ENCODE results near the gene MATCAP1. TPM values are rescaled to one million over a fixed set of nuclear protein-coding genes. Genes with fewer than 3 reads are reported as not detected.

The MATCAP1 gene
- total and polyA plus RNA-seq, 2 of the 13 experiments (the other 11 are each of a cell fraction or from before 2014, with no cell fraction given), result 11.2 to 24.5 TPM

GRCh38 chr16:67157892-67158635 is 25.7 kb downstream of the MATCAP1 start:
- intact Hi-C loops (cut with micrococcal nuclease; ENCODE audit: unreplicated experiment) (loop anchor here (5.0 to 10.0 kb wide), 2 partner anchors 201 to 263 kb away; no protein-coding TSS in a partner anchor), in situ Hi-C loops (cut with HindIII; ENCODE audit: extremely low pct_ligation_motif_present, low pct_unique_long_range_greater_than_20kb) (loop anchor here (5.0 kb wide), 2 partner anchors 141 to 181 kb away; no protein-coding TSS in a partner anchor)
- peaks cover 4% of the 10 kb centered on the region in 2 experiments; a peak in 2 of 5 replicates for H3K27me3 ChIP-seq (ENCODE audit: control insufficient read depth in 1 of 2, insufficient read depth in 2 of 2, low read length in 2 of 2)
- H3K36me3 ChIP-seq (replicated peaks in 1 of 2; ENCODE audit: control insufficient read depth in 1 of 2, insufficient read depth in 2 of 2, low read length in 2 of 2), result no peaks in the 10 kb centered on the region
- H3K9ac ChIP-seq (ENCODE audit: insufficient read depth, low read depth, low read length), result no peak overlapping the region
- H4K20me1 ChIP-seq (ENCODE audit: insufficient read depth, low read length), result no peaks in the 10 kb centered on the region
- DNase-seq (ENCODE audit: low spot score) (no peak), FAIRE-seq (no peak), ATAC-seq (no peak)
- 50% methylated on average over 7 of the region's 7 CpGs for WGBS (ENCODE audit: low lambda C conversion rate)
- no TSS peak for BruUV-seq (replicated peaks)
- ChIA-PET POLR2A (interaction anchor here (1.0 to 5.7 kb wide), 5 partner anchors 12 to 140 kb away, joined by 3 to 54 read pairs (median 3); partner anchors contain the start of genes NOL3 and PHAF1), CTCF (ENCODE audit: low intra/inter-chr PET ratio, low total read pairs) (interaction anchor here (1.1 kb wide), 1 partner anchor 27 kb away, joined by 3 read pairs; no protein-coding TSS in a partner anchor)
- TF ChIP-seq, protein P1, sequence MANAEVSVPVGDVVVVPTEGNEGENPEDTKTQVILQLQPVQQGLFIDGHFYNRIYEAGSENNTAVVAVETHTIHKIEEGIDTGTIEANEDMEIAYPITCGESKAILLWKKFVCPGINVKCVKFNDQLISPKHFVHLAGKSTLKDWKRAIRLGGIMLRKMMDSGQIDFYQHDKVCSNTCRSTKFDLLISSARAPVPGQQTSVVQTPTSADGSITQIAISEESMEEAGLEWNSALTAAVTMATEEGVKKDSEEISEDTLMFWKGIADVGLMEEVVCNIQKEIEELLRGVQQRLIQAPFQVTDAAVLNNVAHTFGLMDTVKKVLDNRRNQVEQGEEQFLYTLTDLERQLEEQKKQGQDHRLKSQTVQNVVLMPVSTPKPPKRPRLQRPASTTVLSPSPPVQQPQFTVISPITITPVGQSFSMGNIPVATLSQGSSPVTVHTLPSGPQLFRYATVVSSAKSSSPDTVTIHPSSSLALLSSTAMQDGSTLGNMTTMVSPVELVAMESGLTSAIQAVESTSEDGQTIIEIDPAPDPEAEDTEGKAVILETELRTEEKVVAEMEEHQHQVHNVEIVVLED (CRISPR knock-in tag; IDR thresholded peaks at IDR 0.05; ENCODE audit: borderline replicate concordance), result no peak
- TF ChIP-seq THAP9 (CRISPR knock-in tag; IDR thresholded peaks at IDR 0.05; ENCODE audit: borderline replicate concordance) (0 out of 2 replicates have a peak, but pooled peaks have one; percentile 22), ZFX (CRISPR knock-in tag; IDR thresholded peaks at IDR 0.05; ENCODE audit: low read depth) (no peak), ZNF770 (CRISPR knock-in tag; IDR thresholded peaks at IDR 0.05) (peak; percentile 75), HNRNPK (IDR thresholded peaks at IDR 0.05; ENCODE audit: low read depth, low read length, poor library complexity, severe bottlenecking) (peak; percentile 47), SALL1 (CRISPR knock-in tag; IDR thresholded peaks at IDR 0.05) (peak; percentile 26; the same call in 1 of the 2 replicates), MYC (CRISPR knock-in tag; IDR thresholded peaks at IDR 0.05; ENCODE audit: borderline replicate concordance) (0 out of 2 replicates have a peak, but pooled peaks have one; percentile 15)
- no peak overlapping the region for H3K27ac ChIP-seq (ENCODE audit: extremely low read length, insufficient read depth, low read length)
- H3K4me3 ChIP-seq (replicated peaks in 1 of 3; ENCODE audit: insufficient read depth in 1 of 3, low read depth in 2 of 3, low read length in 3 of 3), result no peak overlapping the region
- H3K4me1 ChIP-seq (ENCODE audit: insufficient read depth, low read length), result peaks cover 45% of the 10 kb centered on the region
- H3K79me2 ChIP-seq (ENCODE audit: insufficient read depth, low read length), result no peaks in the 10 kb centered on the region
- H3K4me2 ChIP-seq (ENCODE audit: low read depth, low read length), result peak overlapping the region; percentile 26; the same call in 1 of the 2 replicates
- no peak overlapping the region for H2AFZ ChIP-seq (ENCODE audit: low read length)
- H3K9me3 ChIP-seq (ENCODE audit: low read length), result no peaks in the 10 kb centered on the region

Data from HepG2 (cell line).